ENCODE measurements around the gene SMCO4. TPM values are rescaled to one million over a fixed set of nuclear protein-coding genes. Genes with fewer than 3 reads are reported as not detected.
A peak's percentile ranks its signal among the peaks of the same experiment; 100 is the strongest.

SMCO4 gene
- total RNA-seq, 1 experiment from 2014 or later = 50.1 TPM

DNA sequence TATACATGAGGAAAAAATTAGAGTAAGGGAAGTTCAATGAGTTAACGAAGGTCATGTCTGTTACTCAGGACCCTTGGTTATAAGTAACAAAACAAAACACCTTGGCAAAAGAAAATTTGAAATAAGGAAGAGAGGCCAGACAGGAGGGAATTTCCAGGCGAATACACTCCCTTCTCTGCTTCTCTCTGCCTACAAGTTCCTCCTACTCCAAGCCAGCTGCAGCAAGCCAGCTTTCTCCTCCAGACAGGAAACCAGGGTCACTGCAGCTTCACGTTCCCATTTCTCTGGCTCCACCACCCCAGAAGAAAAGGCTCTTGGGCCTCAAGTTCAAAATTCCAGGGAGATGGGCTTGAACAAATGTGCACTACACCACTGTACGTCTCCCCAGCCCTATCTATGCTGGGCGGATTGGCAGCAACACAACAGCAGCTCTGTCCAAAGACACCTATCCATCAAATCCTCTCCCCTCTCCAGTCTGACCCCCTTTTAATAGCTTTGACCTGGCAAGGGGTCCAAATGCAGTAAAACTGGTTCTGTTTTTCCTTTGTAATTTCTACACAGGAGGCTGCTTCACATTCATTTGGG is 27.7 kb downstream of the SMCO4 start:
- H3K27me3 Mint-ChIP-seq (ENCODE audit: low read depth) = no peaks in the 10 kb centered on the region
- peak; percentile 61 for ATAC-seq
- CTCF ChIA-PET = interaction anchor here (1.1 kb wide), 1 partner anchor 27 kb away, joined by 3 read pairs; no protein-coding TSS in a partner anchor
- no peaks in the 10 kb centered on the region for H3K36me3 Mint-ChIP-seq
- H3K27ac Mint-ChIP-seq = 0 out of 2 replicates have a peak overlapping the region, but pooled peaks have one; percentile 51
- POLR2A ChIA-PET = interaction anchor here (0.6 kb wide), 1 partner anchor 178 kb away, joined by 3 read pairs; no protein-coding TSS in a partner anchor
- H3K4me3 Mint-ChIP-seq = no peak overlapping the region
- H3K4me1 Mint-ChIP-seq = peaks cover 50% of the 10 kb centered on the region
- TF ChIP-seq, protein P1, sequence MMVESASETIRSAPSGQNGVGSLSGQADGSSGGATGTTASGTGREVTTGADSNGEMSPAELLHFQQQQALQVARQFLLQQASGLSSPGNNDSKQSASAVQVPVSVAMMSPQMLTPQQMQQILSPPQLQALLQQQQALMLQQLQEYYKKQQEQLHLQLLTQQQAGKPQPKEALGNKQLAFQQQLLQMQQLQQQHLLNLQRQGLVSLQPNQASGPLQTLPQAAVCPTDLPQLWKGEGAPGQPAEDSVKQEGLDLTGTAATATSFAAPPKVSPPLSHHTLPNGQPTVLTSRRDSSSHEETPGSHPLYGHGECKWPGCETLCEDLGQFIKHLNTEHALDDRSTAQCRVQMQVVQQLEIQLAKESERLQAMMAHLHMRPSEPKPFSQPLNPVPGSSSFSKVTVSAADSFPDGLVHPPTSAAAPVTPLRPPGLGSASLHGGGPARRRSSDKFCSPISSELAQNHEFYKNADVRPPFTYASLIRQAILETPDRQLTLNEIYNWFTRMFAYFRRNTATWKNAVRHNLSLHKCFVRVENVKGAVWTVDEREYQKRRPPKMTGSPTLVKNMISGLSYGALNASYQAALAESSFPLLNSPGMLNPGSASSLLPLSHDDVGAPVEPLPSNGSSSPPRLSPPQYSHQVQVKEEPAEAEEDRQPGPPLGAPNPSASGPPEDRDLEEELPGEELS (CRISPR knock-in tag; IDR thresholded peaks at IDR 0.05) = no peak
- no peak for TF ChIP-seq ATF1 (CRISPR knock-in tag; IDR thresholded peaks at IDR 0.05)
- no peak for TF ChIP-seq GABPB1 (CRISPR knock-in tag; IDR thresholded peaks at IDR 0.05)
- no peak for TF ChIP-seq ZNF512 (CRISPR knock-in tag; IDR thresholded peaks at IDR 0.05; ENCODE audit: borderline replicate concordance)
- no peak for TF ChIP-seq RORB (CRISPR knock-in tag; IDR thresholded peaks at IDR 0.05)
- H3K9me3 Mint-ChIP-seq = no peaks in the 10 kb centered on the region
- no peak for DNase-seq (ENCODE audit: low spot score)

GRCh38 chr11:93514712-93515111 is 28.5 kb downstream of the SMCO4 start:
- Mint-ChIP-seq H3K36me3 (peaks cover 5% of the 10 kb centered on the region), H3K4me1 (peaks cover 42% of the 10 kb centered on the region), H3K27me3 (ENCODE audit: low read depth) (no peaks in the 10 kb centered on the region), H3K9me3 (peaks cover 6% of the 10 kb centered on the region), H3K27ac (no peak overlapping the region), H3K4me3 (no peak overlapping the region)
- ATAC-seq (no peak), DNase-seq (ENCODE audit: low spot score) (no peak)
- CTCF ChIA-PET = interaction anchor here (1.1 kb wide), 1 partner anchor 27 kb away, joined by 3 read pairs; no protein-coding TSS in a partner anchor
- TF ChIP-seq ZNF219 (CRISPR knock-in tag; IDR thresholded peaks at IDR 0.05; ENCODE audit: borderline replicate concordance) (no peak), IRF1 (CRISPR knock-in tag; IDR thresholded peaks at IDR 0.05) (no peak), PRRX2 (CRISPR knock-in tag; IDR thresholded peaks at IDR 0.05) (no peak), TEAD4 (CRISPR knock-in tag; IDR thresholded peaks at IDR 0.05) (no peak), ATF1 (CRISPR knock-in tag; IDR thresholded peaks at IDR 0.05) (no peak)
- TF ChIP-seq, protein P2, sequence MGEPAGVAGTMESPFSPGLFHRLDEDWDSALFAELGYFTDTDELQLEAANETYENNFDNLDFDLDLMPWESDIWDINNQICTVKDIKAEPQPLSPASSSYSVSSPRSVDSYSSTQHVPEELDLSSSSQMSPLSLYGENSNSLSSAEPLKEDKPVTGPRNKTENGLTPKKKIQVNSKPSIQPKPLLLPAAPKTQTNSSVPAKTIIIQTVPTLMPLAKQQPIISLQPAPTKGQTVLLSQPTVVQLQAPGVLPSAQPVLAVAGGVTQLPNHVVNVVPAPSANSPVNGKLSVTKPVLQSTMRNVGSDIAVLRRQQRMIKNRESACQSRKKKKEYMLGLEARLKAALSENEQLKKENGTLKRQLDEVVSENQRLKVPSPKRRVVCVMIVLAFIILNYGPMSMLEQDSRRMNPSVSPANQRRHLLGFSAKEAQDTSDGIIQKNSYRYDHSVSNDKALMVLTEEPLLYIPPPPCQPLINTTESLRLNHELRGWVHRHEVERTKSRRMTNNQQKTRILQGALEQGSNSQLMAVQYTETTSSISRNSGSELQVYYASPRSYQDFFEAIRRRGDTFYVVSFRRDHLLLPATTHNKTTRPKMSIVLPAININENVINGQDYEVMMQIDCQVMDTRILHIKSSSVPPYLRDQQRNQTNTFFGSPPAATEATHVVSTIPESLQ (CRISPR knock-in tag; IDR thresholded peaks at IDR 0.05) = no peak
- TF ChIP-seq, protein P3, sequence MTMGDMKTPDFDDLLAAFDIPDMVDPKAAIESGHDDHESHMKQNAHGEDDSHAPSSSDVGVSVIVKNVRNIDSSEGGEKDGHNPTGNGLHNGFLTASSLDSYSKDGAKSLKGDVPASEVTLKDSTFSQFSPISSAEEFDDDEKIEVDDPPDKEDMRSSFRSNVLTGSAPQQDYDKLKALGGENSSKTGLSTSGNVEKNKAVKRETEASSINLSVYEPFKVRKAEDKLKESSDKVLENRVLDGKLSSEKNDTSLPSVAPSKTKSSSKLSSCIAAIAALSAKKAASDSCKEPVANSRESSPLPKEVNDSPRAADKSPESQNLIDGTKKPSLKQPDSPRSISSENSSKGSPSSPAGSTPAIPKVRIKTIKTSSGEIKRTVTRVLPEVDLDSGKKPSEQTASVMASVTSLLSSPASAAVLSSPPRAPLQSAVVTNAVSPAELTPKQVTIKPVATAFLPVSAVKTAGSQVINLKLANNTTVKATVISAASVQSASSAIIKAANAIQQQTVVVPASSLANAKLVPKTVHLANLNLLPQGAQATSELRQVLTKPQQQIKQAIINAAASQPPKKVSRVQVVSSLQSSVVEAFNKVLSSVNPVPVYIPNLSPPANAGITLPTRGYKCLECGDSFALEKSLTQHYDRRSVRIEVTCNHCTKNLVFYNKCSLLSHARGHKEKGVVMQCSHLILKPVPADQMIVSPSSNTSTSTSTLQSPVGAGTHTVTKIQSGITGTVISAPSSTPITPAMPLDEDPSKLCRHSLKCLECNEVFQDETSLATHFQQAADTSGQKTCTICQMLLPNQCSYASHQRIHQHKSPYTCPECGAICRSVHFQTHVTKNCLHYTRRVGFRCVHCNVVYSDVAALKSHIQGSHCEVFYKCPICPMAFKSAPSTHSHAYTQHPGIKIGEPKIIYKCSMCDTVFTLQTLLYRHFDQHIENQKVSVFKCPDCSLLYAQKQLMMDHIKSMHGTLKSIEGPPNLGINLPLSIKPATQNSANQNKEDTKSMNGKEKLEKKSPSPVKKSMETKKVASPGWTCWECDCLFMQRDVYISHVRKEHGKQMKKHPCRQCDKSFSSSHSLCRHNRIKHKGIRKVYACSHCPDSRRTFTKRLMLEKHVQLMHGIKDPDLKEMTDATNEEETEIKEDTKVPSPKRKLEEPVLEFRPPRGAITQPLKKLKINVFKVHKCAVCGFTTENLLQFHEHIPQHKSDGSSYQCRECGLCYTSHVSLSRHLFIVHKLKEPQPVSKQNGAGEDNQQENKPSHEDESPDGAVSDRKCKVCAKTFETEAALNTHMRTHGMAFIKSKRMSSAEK (CRISPR knock-in tag; IDR thresholded peaks at IDR 0.05; ENCODE audit: borderline replicate concordance) = no peak
- POLR2A ChIA-PET = no interaction called here

All from WTC11 (cell line).